Right hindlimb (tissue), 1 donor: ENCODE results near the gene SF3A1.
"Not testable (repeated sequence)": the region's sequence is repeated elsewhere in the genome, so short reads cannot be mapped to it uniquely, and the experiment has no call there.

ENCODE experiments used
- DNase-seq: peaks from one replicate; pipeline ENCODE4 v3.0.0-alpha.2; 2018

Gene SF3A1

DNA sequence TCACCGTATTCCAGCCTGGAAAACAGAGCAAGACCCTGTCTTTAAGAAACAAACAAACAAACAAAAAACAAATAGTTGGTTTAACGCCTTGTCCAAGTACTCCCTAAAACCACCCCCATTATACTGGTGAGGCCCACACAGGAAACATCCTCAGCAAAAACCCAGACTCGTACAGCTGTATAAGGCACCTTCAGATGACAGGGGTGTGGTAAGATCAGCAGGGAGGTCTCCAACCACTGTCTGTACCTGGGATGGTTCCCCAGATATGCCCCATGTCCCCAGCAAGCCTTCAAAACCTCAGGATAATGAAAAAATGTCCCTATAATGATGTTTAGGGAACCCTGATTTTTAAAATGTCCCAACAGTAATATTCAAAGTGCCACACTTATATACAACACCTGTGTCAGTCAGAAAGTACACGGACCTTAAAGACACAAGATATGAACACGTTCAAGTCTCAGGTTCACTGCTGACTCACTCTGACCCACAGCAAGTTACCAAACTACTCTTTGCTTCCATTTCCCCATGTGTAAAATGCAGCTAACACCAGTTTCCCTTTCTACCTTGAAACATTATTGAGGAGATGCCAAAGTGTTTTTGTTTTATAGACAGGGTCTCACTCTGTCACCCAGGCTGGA is 9.3 kb downstream of the SF3A1 start:
- no peak for DNase-seq

DNA sequence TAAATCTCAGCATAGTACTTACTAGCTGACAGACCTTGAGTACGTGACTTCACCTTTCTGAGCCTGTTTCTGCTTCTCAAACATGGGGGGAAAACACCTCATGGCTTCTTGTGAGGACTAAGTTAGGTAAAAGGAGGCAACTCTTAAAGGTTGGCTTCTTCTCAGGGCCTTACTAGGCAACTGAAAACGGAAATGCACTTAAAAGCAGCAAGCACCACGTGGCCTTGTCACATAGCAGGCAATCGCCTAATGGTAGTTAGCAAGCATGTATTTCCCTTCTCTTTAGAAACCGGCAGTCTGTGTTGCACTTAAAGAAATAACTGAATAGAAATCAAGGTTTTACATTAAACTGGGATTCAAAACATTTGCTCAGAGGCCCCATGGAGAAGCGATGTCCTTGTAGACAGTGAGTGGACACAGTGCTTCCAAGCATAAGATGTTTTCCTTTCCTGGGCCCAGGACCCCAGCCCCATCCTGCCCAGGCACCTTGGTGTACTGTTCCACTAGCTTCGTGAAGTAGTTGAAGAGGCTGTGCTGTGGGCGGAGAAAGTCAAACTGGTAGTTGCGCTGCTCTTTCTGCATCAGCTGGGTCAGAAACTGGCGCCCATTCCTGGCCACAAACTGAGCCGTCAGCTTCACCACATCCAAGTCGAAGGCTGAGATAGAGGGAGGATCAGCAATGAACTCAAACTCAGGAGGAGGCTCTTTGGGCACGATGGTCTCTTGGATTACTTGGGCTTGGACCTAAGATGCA is 12.1 kb downstream of the SF3A1 start:
- DNase-seq, result no peak

DNA sequence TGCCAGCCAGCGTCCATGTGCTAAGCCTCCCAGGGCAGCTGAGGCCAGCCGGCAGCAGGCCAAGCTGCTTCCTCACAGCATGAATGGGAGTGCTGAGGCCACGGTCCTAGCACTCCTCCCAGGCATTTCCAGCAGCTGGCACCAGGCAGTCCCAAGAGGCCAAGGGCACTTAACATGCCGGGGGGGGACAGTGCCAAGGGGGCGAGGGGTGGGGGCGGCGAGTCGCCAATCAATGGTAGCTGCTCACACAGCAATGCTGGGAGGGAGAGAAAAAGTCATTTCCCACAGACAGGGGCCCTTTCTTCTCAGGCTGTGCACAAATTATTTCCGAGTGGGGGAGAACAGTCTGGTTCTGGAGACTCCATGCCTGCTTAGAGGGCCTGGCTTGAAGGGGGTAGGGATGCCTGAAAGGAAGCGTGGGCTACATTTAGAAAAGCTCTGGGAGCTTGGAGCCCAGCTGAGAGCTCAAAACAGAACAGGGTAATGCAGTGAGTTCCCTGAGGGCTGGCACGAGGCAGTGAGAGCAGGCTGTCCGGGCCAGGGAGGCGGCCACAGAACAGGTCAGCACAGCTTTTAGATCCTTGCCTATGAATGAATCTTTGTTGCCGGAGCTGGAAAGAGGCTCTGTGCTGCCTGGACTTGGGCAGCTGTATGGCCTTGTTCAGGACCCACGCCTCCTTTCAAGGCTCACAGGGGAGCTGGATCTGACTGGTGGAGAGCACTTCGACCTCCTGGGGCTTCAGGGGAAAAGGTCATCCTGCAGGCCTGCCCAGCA is 15.6 kb downstream of the SF3A1 start:
- peak; percentile 67 for DNase-seq

DNA sequence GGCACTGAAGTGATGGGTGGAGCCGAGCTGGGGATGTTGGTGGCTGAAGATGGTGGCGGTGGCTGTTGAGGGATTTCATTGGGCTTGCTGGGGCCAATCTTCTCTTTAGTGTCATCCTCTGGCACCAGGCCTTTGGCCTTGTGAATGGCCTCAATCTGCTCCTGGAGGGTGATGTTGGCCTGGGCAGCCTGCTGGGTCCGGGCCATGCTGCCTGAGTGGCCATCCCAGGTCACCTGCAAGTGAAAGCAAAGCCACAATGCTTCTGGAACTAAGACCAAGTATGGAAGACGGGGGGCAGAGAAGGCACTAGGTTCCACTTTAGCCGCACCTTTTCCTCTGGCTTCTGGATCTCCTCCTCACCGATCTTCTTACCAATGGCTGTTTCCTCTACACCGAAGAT is 17.9 kb downstream of the SF3A1 start:
- no peak for DNase-seq

DNA sequence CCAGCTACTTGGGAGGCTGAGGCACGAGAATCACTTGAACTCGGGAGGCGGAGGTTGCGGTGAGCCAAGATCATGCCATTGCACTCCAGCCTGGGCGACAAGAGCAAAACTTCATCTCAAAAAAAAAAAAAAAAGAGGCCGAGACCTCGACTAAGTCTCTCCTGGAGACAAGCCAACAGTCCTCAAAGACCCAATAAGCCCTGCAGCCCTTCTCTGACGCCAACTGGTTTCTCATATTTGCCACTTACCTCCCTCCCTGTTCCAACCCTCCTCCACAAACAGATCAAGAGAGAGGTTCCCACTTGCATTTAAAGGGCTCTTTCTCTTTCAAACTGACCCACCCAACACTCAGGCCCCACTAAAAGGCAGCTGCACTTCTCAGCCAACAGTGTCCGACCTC is 18.4 kb downstream of the SF3A1 start:
- DNase-seq, result not testable (repeated sequence)

DNA sequence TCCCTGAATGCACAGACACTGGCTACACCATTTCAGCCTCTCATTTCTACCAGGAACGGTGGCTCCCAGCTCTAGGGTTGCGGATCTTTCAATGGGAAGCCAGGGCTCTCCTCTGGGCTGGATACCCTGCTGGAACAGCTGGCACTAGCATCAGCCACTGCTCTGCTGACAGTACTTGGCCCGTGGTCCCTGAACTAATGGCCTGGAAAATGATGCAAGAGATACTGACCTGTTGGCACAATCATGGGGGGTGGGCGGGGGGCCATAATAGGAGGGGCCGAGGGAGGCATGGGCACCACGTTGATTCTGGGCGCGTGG is 19.3 kb downstream of the SF3A1 start:
- no peak for DNase-seq

DNA sequence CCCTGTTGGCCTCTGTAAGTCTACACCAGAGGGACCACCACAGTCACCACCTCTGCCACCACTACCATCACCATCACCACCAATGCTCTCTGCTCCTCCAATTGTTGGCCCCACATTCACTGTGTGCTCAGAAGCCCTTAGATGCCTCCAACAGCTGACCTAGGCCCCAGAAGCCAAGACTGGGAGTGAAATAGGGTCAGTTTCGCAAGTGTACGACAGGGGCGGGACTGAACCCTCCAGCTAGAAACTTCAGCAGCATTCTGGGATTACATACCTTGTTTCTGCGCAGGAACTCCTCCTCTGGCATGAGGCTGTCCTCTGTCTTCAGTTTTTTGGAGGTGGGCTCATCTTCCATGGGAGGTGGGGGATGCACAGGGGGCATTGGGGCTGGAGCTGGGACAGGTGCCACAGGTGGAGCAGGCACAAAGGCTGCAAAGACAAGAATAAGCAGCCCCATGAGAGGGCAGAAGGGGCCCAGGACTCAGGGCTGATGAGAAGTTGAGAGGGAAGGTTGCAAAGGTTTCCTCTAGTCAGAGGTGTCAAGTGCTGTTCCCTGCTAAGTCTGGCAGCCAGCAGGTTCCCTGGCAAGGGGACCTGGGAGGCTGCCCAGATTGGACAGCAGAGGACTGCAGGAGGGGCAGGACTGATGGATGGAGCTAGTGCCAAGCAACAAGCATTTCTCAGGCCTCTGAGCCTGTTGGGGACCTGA is 19.8 kb downstream of the SF3A1 start:
- no peak for DNase-seq

DNA sequence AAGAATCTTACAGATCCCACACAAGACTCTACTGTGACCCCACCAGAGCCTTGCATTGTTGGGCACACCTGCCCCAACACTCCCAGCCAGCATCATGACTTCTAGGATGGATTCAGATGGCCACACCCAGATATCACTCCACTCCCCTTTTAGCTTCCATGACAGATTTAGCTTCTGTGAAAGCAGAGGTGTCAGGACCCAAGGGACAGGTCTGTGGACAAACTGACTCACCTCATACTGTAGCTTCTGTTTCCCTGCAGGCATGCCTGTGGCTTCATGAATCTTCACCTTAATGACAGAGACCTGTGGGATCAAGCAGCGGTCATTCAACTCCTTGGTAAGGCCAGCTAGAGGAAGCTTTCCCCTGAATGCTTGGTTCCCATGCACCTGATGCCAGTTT is 21.5 kb downstream of the SF3A1 start:
- DNase-seq, result no peak

DNA sequence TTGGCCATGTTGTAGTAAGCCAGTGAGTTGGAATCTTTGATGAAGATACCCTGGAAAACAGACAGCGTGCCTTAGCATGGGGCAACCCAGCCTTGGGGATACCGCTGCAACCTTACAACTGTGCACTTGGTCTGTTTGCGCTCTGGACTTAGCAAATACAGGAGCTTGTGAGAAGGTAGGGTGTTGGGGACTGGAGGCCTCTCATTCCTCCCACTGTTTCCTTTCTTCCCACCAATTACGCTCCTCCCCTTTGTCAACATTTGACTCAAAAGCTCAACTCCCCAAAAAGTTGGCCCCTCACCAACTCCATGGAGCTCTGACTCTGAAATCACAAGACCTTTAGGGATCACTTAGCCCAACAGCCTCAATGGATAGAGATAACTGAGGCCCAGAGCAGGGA is 22.0 kb downstream of the SF3A1 start:
- DNase-seq, result no peak

DNA sequence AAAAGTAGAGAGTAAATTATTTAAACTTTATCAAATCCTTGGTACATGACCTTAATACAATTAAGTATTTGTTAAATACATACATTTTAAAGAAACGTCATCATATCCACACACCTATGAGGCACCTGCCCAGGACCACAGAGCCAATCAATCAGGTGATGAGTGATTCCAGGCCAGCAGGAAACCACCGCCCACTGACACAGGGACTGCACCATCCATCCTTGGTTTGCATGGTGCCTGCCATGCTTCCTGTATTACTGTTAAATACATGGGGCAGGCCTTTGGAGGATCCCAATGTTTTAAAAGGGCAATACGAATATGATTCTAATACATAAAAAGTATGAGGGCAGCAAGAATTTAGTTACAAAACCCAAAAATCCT is 23.0 kb downstream of the SF3A1 start:
- DNase-seq, result no peak

DNA sequence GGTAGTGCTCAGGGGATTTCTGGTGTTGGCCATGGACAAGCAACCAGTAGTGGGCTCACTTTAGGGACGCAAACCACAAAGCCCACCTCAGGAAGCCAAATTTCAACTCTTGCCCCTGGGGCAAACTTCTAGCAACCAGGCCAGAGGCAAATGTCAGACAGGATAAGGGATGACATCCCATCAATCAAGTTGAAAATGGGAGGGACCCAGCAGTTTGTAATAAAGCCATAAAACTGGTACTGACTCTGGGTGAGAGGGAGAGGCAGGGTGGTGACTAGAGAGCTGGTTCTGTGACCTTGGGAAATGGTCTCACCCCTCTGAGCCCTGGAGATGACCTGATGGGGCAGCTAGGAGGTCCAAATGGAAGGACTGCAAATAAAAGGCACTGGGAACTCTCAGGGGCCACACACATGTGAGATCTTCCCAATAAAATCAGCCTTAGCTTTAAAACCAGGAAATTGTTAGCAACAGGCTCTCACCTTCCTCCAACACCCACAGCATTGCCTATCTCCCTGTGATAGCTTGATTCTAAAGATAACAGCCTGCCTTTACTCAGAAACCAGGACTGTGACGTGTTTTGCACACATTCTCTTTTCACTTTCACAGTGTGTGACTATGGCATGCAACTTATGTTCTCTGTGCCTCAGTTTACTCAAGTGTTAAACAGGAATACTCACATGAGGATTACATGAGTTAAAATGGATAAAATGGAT is 23.5 kb downstream of the SF3A1 start:
- DNase-seq, result no peak

DNA sequence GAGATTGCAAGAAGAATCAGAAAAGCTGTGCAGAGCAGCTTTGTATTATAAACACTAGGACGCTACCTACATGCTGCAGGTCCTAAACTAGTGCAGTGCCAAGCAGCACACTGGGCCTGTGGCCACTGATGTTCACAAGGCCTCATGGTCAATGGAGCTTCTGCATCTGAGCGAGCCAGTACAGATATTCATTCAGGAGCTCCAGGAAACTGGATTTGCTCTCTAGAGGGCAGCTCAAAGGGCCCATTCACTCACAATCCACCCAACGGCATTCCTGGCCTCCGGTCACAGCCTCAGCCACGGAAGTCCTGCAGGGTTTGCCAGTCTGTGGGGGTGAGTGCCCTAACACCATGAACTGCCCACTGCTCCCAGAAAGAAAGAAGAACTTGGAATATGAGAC is 24.1 kb downstream of the SF3A1 start:
- no peak for DNase-seq

DNA sequence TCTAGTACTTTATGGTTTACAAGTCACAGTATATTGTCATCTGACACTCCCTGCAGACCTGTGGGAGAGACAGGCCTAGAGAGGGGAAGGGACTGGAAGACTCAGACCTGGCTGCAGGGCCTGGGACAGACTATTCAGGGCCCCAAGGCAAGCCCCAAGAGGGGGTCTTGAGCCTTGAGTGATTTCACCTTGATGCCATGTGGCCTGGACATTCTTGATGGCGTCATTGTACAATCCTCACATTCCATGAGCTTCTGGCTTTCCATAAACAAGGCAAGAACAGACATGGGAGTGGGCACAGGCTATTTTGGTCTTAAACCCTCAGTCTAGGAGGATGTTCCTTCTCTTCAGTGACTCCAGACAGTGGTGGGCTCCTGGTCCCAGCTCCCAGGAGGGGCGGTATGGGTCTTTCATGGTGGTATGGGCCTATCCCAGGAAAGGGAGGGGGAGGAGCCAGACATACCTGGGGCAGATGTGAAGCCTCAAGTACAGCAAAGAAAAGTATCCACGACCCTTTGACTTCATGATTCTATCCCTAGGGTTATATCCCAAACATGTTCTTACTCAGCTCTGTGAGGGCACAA is 28.1 kb downstream of the SF3A1 start:
- no peak for DNase-seq

DNA sequence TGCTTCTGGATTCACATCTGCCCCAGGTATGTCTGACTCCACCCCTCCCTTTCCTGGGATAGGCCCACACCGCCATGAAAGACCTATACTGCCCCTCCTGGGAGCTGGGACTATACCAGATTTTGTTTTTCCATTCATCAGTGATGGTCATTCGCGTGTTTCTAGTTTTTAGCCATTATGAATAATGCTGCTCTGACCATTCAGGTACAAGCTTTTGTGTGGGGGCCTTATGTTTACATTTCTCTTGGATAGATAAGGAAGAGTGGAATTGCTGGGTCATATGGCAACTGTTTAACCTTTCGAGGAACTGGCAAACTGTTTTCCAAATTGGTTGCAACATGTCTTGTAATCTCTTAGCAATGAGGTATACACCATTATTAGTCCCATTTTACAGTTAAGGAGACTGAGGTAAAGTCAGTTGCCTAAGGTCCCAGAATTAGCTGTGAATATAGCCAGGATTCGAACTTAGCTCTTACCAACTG is 28.8 kb downstream of the SF3A1 start:
- no peak for DNase-seq

DNA sequence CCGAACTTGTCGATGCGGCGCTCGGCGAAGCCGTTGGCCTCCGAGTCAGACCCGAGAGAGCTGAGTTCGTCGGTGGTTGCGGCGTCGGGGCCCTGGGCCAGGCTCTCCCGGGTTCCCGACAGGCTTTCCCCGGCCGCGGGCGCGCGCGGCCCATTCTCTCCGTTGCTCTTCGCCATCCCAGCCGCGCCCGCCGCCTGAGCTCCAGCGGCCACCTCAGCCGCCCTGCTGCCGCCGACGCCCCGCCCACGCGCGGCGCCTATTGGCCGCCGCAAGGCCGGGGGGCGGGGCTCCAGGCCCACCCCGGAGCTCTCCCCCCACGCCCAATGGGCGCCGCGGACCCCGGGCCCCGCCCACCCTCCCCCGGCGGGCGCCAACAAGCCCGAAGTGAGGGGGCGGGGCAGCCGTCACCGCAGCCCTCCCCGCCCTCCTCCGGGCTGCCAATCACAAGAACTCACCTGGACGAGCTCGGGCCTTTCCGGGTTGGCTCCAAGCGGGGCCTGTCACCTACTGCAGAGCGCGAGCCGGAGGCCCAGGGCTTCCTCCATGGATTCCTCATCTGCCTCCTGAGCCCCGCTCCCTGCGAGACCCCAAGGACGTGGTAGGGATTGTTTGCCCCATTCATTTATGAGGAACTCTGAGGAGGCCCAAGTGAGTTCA is 29.9 kb downstream of the SF3A1 start, which contains the start of gene TBC1D10A:
TBC1D10A (minus strand) TSS at position 236 of the 657 bp plus-strand sequence; CDS start at position 176, 60 bp downstream.
- peak; percentile 92 for DNase-seq

DNA sequence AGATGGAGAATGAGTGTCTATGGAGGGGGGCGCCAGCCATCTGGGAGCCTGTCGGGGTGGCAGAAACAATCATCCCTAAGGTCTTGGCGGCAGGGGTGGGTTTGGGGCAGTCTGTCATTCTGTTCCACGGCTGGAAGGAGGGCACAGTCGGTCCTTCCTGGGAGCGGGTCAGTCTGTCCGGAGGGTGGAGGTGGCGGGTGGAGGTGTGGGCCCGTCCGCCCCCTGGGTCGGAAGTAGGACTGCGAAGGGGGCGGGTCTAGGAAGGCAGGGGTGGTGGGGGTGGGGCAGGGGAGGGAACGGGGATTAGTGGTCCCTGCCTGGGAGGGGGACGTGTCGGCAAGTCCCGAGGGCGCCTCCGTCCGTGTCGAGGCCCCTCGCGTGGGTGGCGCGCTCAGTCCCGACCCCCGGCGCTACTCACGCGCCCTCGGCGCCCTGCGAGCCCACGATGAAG is 30.4 kb downstream of the SF3A1 start:
- DNase-seq, result peak; percentile 53

DNA sequence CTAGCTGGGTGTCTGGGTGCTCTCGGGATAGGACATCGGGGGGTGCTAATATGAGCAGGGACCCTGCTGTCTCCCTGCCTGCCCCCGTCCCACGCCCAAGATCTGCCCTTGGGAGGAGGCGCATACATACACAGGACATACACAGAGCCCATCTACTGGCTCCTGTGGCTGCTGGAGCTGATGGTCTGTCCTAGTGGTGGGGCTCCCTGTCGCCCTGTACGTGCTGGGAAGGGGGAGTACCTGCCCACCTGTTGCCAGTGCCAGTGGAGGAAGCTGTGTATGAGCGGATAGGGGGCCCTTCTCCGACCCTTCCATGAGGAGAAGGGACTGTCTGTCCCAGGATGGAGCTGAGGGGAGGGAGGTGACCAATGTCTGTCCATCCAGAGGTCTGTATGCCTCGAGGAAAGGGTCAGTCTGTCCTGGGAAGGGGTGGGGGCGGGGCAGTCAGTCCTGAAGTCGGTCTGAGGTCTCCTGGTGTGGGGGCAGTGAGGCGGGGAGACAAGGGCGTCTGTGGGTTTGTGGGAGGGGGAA is 30.9 kb downstream of the SF3A1 start:
- DNase-seq, result no peak

DNA sequence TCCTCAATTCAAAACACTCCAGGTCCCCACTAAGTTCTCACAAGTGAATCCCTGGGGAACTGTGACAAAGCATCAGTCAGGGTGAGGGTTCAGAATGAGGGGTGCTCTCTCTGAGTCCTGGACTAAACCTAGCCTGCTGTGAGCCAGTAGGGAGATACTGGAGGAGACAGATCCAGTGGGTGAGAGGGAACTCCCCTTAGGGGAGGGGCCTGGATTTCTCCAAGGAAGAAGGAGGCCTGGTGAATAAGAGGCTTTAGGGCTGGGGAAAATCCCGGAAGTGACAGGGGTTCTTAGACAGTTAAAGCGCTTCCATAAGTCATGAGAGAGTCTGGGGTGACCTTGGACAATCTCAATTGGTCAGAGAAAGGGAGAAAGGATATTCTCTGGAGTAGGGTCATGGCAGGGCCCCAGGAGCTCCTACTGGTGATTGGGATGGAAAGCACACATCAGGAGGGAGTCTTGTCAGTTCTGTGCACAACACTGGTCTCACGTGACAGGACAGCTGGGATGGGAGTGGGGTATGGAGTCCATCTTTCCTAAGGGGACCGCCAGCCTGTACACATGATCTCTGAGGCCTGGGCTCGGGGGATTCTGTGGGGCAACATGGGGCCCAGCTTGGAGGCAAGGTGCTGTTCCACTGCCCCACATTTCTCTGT is 31.5 kb downstream of the SF3A1 start:
- no peak for DNase-seq

DNA sequence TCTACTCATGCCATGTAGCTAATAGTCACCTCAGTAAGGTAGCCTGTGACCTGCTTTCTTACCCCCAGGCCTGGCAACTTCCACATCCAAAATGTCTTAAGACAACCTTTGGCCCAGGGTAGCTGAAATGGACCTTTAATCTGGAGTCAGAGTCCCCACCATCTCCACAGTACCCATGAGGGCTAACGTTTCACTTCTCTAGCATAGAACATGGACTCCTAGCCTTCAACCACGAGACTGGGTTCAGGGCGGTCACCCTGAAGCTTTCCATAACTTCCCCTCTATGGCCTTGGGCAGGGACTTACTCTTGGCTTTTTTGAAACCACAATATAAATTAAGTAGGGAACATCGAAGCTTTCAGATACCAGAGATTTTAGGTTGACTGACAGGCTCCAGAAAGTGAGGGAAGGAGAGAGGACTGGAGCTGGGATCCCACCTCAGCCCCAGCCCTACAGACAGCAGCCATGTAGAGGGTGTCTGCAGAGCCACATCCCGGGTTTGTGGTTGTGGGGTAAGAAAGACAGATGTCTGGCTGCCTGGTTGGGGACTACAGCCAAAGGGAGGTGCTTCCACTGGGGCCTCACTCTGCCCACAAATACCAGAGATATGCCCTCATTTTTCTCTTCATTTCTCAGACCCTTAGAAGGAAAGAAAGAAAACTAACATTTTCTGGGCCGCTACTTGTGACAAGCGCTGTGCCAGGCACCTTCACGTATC is 32.5 kb downstream of the SF3A1 start:
- DNase-seq, result no peak

DNA sequence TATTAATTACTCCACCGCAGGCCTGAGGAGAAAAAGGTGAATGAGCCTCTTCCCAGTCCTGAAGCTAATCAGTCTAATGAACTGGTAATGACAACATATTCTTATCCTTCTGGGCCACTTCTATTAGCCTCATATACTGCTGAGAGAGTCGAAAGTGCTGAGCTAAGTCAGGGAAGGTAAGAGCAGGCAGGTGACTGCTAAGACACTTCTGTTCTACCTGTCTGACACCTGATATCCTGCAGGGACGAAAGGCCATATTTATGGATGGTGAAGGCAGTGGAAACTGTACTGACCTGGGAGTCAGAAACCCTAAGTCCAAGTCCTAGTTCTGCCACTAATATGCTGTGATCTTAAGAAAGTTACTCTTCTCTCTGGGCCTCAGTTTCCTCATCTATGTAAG is 33.4 kb downstream of the SF3A1 start:
- DNase-seq, result no peak
